Mucosa of stomach (tissue), 1 donor: ENCODE results near the gene SMR3A.

Experiments
- H3K27me3 ChIP-seq: one replicate; pipeline ENCODE4 v1.7.0; 2013; ENCODE audit warnings: mild to moderate bottlenecking, low read length; ENCODE audit not compliant: control insufficient read depth, insufficient read depth
- H3K36me3 ChIP-seq: one replicate; pipeline ENCODE4 v1.7.0; 2013; ENCODE audit warnings: low read length; ENCODE audit not compliant: control insufficient read depth, insufficient read depth
- H3K4me1 ChIP-seq: one replicate; pipeline ENCODE4 v1.7.0; 2013; ENCODE audit warnings: mild to moderate bottlenecking, low read length; ENCODE audit not compliant: control insufficient read depth, insufficient read depth
- H3K4me3 ChIP-seq: one replicate; pipeline ENCODE4 v1.7.0; 2013; ENCODE audit warnings: low read length
- H3K9ac ChIP-seq: one replicate; pipeline ENCODE4 v1.7.0; 2013; ENCODE audit warnings: mild to moderate bottlenecking, low read length, moderate library complexity
- H3K9me3 ChIP-seq: one replicate; pipeline ENCODE4 v1.7.0; 2013; ENCODE audit warnings: mild to moderate bottlenecking, low read length, moderate library complexity; ENCODE audit not compliant: control insufficient read depth
- donor health status: Pancreatic carcinoma.

SMR3A gene

DNA sequence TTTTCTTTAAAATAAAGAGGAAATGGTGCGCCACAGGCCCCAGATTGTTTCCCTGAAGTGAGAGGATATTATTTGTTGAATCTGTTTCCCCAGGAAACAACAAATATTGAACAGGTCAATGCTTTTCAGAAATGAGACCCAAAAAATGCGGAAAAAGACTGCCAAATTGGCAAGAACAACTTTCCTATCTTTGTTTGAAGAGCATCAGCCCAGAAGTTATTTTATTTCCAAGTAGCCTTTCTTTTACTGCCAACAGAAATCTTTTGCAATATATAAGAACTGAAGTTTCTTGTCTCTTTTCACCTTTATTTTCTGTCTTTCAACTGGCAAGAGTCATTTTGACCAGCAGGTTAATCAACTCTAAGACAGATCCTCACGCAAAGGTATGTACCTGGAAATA, at the start of gene SMR3A:
SMR3A (plus strand) TSS at position 301 of the 400 bp plus-strand sequence. CDS start 1,356 bp downstream, outside the sequence.
- no peaks in the 10 kb centered on the region for H3K4me1 ChIP-seq
- H3K9me3 ChIP-seq, result no peaks in the 10 kb centered on the region
- H3K9ac ChIP-seq, result no peak within 1 kb of the TSS
- H3K36me3 ChIP-seq, result no peaks in the 10 kb centered on the region
- no peak within 1 kb of the TSS for H3K4me3 ChIP-seq
- H3K27me3 ChIP-seq, result no peaks in the 10 kb centered on the region

- Histone ChIP-seq H3K27me3 (no peaks in the 10 kb centered on the region), H3K36me3 (no peaks in the 10 kb centered on the region), H3K9me3 (no peaks in the 10 kb centered on the region), H3K9ac (no peak overlapping the region), H3K4me1 (no peaks in the 10 kb centered on the region), H3K4me3 (no peak overlapping the region)
Measured at GRCh38 chr4:70313736-70314135, 46.8 kb upstream of the SMR3A start.

GRCh38 chr4:70315928-70316327, 44.6 kb upstream of the SMR3A start:
- Histone ChIP-seq H3K9ac (no peak overlapping the region), H3K36me3 (no peaks in the 10 kb centered on the region), H3K4me3 (no peak overlapping the region), H3K9me3 (no peaks in the 10 kb centered on the region), H3K4me1 (no peaks in the 10 kb centered on the region), H3K27me3 (no peaks in the 10 kb centered on the region)

- Histone ChIP-seq H3K4me3 (no peak overlapping the region), H3K9ac (no peak overlapping the region), H3K36me3 (no peaks in the 10 kb centered on the region), H3K9me3 (no peaks in the 10 kb centered on the region), H3K4me1 (no peaks in the 10 kb centered on the region), H3K27me3 (no peaks in the 10 kb centered on the region)
Measured at GRCh38 chr4:70326052-70326451, 34.5 kb upstream of the SMR3A start.

GRCh38 chr4:70334681-70335080, 25.9 kb upstream of the SMR3A start, which contains the start of gene CABS1:
CABS1 (plus strand) TSS chr4:70334981; CDS start chr4:70335040, 59 bp downstream.
- Histone ChIP-seq H3K9me3 (no peaks in the 10 kb centered on the region), H3K36me3 (no peaks in the 10 kb centered on the region), H3K9ac (no peak within 1 kb of the TSS), H3K4me3 (no peak within 1 kb of the TSS), H3K27me3 (no peaks in the 10 kb centered on the region), H3K4me1 (no peaks in the 10 kb centered on the region)

DNA sequence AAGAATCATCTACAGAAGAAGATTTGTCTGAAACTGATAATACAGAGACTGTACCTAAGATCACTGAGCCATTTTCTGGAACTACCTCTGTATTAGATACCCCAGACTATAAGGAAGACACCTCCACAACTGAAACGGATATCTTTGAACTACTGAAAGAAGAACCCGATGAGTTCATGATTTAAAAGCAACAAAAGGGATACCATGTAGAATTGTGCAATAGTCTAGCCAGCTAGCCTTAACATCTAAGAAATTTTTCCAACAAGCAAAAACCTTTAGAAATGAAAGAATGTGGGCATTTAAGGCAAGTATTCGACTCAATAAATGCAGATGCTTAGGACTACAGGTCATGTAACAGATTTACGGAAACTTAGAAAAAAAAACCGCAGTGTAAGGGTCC, 24.5 kb upstream of the SMR3A start:
- Histone ChIP-seq H3K4me1 (no peaks in the 10 kb centered on the region), H3K9me3 (no peaks in the 10 kb centered on the region), H3K27me3 (no peaks in the 10 kb centered on the region), H3K36me3 (no peaks in the 10 kb centered on the region), H3K9ac (no peak overlapping the region), H3K4me3 (no peak overlapping the region)

GRCh38 chr4:70337886-70338420, 22.6 kb upstream of the SMR3A start:
- Histone ChIP-seq H3K9me3 (no peaks in the 10 kb centered on the region), H3K36me3 (no peaks in the 10 kb centered on the region), H3K9ac (no peak overlapping the region), H3K4me1 (no peaks in the 10 kb centered on the region), H3K4me3 (no peak overlapping the region), H3K27me3 (no peaks in the 10 kb centered on the region)

- no peak overlapping the region for H3K4me3 ChIP-seq
- no peaks in the 10 kb centered on the region for H3K36me3 ChIP-seq
- H3K9me3 ChIP-seq, result no peaks in the 10 kb centered on the region
- no peaks in the 10 kb centered on the region for H3K4me1 ChIP-seq
- H3K9ac ChIP-seq, result no peak overlapping the region
- H3K27me3 ChIP-seq, result no peaks in the 10 kb centered on the region
Measured at GRCh38 chr4:70356185-70356584, 4.4 kb upstream of the SMR3A start.

GRCh38 chr4:70359115-70359661, 1.4 kb upstream of the SMR3A start:
- H3K9me3 ChIP-seq, result no peaks in the 10 kb centered on the region
- H3K4me1 ChIP-seq, result no peaks in the 10 kb centered on the region
- no peaks in the 10 kb centered on the region for H3K36me3 ChIP-seq
- no peak overlapping the region for H3K4me3 ChIP-seq
- H3K27me3 ChIP-seq, result no peaks in the 10 kb centered on the region
- no peak overlapping the region for H3K9ac ChIP-seq

DNA sequence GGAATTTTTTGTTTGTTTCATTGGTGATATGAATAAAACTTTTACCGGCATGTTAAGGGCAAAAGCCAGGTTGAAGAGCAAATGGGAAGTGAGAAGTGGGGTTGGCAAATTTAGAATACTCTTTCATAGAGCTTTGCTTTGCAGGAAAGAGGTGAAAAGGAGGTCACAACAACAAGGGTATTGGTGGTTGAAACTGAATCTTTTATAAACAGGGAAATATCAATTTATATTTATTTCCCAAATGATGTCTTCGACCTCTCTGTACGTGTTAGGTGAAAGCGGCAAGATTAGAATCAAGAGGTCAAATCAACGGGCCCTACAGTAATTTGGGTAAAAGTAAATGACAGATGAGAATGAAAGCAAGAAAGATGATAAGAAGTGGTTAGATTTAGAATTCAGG, 3.4 kb downstream of the SMR3A start:
- Histone ChIP-seq H3K9me3 (no peaks in the 10 kb centered on the region), H3K27me3 (no peaks in the 10 kb centered on the region), H3K9ac (no peak overlapping the region), H3K4me3 (no peak overlapping the region), H3K36me3 (no peaks in the 10 kb centered on the region), H3K4me1 (no peaks in the 10 kb centered on the region)

DNA sequence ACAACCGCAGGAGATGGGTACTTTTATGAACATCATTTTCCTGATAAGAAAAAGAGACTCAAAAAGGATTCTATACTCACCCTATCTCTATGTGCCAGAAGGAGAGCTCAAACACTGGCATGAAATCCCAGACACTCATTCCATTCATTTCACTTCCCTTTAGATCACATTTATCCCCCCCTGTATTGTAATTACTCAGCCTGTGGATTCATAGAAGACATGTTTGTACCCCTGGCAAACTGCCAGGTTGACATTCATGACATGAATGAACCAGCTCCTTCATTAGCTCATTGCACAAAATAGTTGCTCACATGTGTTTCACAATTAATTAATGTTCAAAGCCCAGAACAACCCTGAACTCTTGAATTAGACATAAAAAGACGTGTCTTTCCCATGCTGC, 4.9 kb downstream of the SMR3A start:
- Histone ChIP-seq H3K27me3 (no peaks in the 10 kb centered on the region), H3K9ac (no peak overlapping the region)

GRCh38 chr4:70367813-70368212, 7.3 kb downstream of the SMR3A start:
- no peak overlapping the region for H3K9ac ChIP-seq
- no peaks in the 10 kb centered on the region for H3K27me3 ChIP-seq
- H3K4me3 ChIP-seq, result no peak overlapping the region
- H3K9me3 ChIP-seq, result no peaks in the 10 kb centered on the region
- no peaks in the 10 kb centered on the region for H3K36me3 ChIP-seq
- H3K4me1 ChIP-seq, result no peaks in the 10 kb centered on the region

More for the DNA sequence above, 4.9 kb downstream of the SMR3A start:
- Histone ChIP-seq H3K36me3 (no peaks in the 10 kb centered on the region), H3K4me3 (no peak overlapping the region), H3K9me3 (no peaks in the 10 kb centered on the region), H3K4me1 (no peaks in the 10 kb centered on the region)

GRCh38 chr4:70371987-70372386, 11.4 kb downstream of the SMR3A start:
- no peaks in the 10 kb centered on the region for H3K27me3 ChIP-seq
- H3K9me3 ChIP-seq, result no peaks in the 10 kb centered on the region
- no peaks in the 10 kb centered on the region for H3K4me1 ChIP-seq
- no peak overlapping the region for H3K9ac ChIP-seq
- no peaks in the 10 kb centered on the region for H3K36me3 ChIP-seq
- H3K4me3 ChIP-seq, result no peak overlapping the region
